DMS79 treated with DMSO at 0.1 percent for 48 hours (cell line): ENCODE measurements around the gene REPIN1.

Experiments
- DNase-seq: peaks from one replicate; lab custom pipeline; 2025; lab: John Stamatoyannopoulos, UW

REPIN1 gene

GRCh38 chr7:150396426-150396825 lies 27.8 kb downstream of the REPIN1 start:
- no peak for DNase-seq

GRCh38 chr7:150396851-150397260 lies 28.2 kb downstream of the REPIN1 start:
- no peak for DNase-seq

- no peak for DNase-seq
Observed at GRCh38 chr7:150397346-150398107, 28.9 kb downstream of the REPIN1 start.

GRCh38 chr7:150398108-150398964 lies 29.7 kb downstream of the REPIN1 start:
- DNase-seq: no peak

GRCh38 chr7:150398965-150399320 lies 30.3 kb downstream of the REPIN1 start:
- no peak for DNase-seq

GRCh38 chr7:150399421-150400007 lies 30.9 kb downstream of the REPIN1 start:
- no peak for DNase-seq

GRCh38 chr7:150400008-150400787 lies 31.6 kb downstream of the REPIN1 start:
- no peak for DNase-seq

GRCh38 chr7:150400788-150401423 lies 32.3 kb downstream of the REPIN1 start:
- no peak for DNase-seq

- no peak for DNase-seq
Observed at GRCh38 chr7:150401424-150401790, 32.8 kb downstream of the REPIN1 start.

- DNase-seq: no peak
Observed at GRCh38 chr7:150401861-150402631, 33.4 kb downstream of the REPIN1 start.

GRCh38 chr7:150402671-150403321 lies 34.2 kb downstream of the REPIN1 start:
- DNase-seq: no peak

- no peak for DNase-seq
Observed at GRCh38 chr7:150403376-150404171, 35.0 kb downstream of the REPIN1 start.

GRCh38 chr7:150404172-150404804 lies 35.7 kb downstream of the REPIN1 start:
- no peak for DNase-seq

- peak; percentile 24 for DNase-seq
Observed at GRCh38 chr7:150404805-150405583, 36.4 kb downstream of the REPIN1 start.

GRCh38 chr7:150405584-150406311 lies 37.1 kb downstream of the REPIN1 start:
- no peak for DNase-seq

GRCh38 chr7:150406312-150406566 lies 37.6 kb downstream of the REPIN1 start:
- DNase-seq: no peak

- DNase-seq: no peak
Observed at GRCh38 chr7:150406567-150407421, 38.2 kb downstream of the REPIN1 start.
